DND-41 (cell line): Measurements from ENCODE around the gene LIMK2.

ENCODE experiments used
- EZH2 ChIP-seq: IDR thresholded peaks from 3 replicates; pipeline ENCODE4 v1.6.1; 2012; ENCODE audit warnings: borderline replicate concordance, low read depth, mild to moderate bottlenecking, moderate library complexity, low read length, inconsistent platforms; ENCODE audit not compliant: severe bottlenecking
- TF ChIP-seq, protein P1 (sequence below): IDR thresholded peaks from 2 replicates; pipeline ENCODE4 v1.5.1; 2012; ENCODE audit warnings: borderline replicate concordance, low read length, moderate library complexity, mild to moderate bottlenecking; ENCODE audit not compliant: poor library complexity, severe bottlenecking; ENCODE audit errors: extremely low read depth

DNA sequence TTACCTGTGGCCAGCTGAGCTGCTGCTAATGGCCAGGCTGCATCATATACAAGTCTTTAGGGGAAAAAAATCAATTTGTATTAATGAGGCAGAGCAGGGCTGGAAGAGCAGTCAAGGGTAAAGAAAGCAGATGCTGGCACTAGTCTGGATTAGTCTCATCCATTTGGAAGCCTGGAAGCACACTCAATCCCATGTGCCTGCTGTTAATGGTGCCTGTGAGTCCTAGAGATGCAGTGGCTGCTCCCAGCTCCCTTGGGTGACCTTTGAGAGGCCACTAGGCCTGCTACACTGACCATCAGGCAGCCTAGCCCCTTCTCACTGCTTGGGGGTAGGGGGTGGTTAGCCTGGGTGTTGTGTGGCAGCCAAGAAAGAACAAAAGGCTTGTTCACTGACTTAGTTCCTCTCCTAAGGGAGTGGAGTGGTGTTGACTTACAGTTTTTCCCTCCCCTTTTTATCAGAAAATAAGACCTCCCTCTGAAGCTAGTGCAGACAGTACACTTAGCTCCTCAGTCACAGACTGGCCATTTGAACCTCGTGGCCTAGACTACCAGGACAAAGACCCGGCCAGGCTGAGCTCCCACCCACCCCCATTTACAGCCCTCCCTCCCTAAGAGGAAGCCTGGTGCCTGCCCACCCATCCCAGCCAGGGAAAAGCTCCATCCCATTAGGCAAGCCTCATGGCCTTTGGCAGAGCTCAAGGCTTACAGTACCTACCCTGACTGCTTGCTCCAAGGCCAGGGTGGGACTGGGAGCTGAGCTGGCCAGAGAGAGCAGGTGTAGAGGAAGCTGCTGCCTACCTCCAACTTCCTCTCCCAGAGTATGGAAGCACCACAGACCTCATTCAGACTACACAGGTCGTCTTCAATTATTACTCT, 72.4 kb downstream of the LIMK2 start:
- TF ChIP-seq, protein P1, sequence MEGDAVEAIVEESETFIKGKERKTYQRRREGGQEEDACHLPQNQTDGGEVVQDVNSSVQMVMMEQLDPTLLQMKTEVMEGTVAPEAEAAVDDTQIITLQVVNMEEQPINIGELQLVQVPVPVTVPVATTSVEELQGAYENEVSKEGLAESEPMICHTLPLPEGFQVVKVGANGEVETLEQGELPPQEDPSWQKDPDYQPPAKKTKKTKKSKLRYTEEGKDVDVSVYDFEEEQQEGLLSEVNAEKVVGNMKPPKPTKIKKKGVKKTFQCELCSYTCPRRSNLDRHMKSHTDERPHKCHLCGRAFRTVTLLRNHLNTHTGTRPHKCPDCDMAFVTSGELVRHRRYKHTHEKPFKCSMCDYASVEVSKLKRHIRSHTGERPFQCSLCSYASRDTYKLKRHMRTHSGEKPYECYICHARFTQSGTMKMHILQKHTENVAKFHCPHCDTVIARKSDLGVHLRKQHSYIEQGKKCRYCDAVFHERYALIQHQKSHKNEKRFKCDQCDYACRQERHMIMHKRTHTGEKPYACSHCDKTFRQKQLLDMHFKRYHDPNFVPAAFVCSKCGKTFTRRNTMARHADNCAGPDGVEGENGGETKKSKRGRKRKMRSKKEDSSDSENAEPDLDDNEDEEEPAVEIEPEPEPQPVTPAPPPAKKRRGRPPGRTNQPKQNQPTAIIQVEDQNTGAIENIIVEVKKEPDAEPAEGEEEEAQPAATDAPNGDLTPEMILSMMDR: no peak
- no peak for TF ChIP-seq EZH2
